ENCODE measurements around the gene FAM234B. TPM values are rescaled to one million over a fixed set of nuclear protein-coding genes. Genes with fewer than 3 reads are reported as not detected.

Gene FAM234B
- total RNA-seq, 6 donors from 2014 or later: 3.1 to 16.2 (median 8.8) TPM

DNA sequence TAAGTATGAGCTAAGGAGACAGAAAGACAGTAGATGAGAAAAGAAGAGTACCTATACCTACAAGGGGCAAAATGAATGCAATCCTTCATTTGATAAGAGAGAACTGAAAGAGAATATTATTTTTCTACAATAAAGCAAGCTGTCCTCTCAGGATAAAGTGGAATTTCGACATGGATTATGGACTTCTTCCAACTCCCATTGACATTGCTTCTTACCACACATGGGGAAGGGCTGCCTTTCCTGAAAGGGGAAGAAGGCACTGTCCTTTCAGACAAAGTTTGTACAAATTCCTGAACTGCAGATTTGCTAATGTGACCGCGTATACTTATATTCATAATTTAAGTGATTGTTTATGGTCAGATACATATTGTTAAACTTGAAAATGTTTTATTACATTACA, 39.8 kb upstream of the FAM234B start:
- no peak for DNase-seq
- TF ChIP-seq EP300 (IDR thresholded peaks at IDR 0.05) (no peak), POLR2A (IDR thresholded peaks at IDR 0.05) (no peak), POLR2AphosphoS5 (IDR thresholded peaks at IDR 0.05) (no peak)
- TF ChIP-seq, protein P1, sequence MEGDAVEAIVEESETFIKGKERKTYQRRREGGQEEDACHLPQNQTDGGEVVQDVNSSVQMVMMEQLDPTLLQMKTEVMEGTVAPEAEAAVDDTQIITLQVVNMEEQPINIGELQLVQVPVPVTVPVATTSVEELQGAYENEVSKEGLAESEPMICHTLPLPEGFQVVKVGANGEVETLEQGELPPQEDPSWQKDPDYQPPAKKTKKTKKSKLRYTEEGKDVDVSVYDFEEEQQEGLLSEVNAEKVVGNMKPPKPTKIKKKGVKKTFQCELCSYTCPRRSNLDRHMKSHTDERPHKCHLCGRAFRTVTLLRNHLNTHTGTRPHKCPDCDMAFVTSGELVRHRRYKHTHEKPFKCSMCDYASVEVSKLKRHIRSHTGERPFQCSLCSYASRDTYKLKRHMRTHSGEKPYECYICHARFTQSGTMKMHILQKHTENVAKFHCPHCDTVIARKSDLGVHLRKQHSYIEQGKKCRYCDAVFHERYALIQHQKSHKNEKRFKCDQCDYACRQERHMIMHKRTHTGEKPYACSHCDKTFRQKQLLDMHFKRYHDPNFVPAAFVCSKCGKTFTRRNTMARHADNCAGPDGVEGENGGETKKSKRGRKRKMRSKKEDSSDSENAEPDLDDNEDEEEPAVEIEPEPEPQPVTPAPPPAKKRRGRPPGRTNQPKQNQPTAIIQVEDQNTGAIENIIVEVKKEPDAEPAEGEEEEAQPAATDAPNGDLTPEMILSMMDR (IDR thresholded peaks at IDR 0.05): no peak

DNA sequence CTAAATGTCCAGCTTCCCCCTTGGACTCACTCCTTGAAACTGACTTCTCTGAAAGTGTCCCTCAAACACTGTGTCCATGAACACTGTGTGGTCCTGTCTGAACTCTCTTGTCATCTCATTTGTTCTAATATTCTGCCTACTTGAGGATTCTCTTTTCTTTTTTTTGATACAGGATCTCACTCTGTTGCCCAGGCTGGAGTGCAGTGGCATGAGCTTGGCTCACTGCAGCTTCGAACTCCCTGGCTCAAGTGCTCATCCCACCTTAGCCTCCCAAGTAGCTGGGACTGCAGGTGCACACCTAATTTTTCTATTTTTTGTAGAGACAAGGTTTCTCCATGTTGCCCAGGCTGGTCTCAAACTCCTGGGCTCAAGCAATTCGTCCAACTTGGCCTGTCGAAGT, 39.2 kb upstream of the FAM234B start:
- no peak overlapping the region for H3K4me3 ChIP-seq
- DNase-seq (no peak), ATAC-seq (ENCODE audit: low FRiP score in 2 of 2) (no peak)
- no peaks in the 10 kb centered on the region for H3K9me3 ChIP-seq
- no peaks in the 10 kb centered on the region for H3K27me3 ChIP-seq
- TF ChIP-seq, protein P1 (IDR thresholded peaks at IDR 0.05): no peak
- TF ChIP-seq EP300 (IDR thresholded peaks at IDR 0.05): no peak
- H3K36me3 ChIP-seq: no peaks in the 10 kb centered on the region
- H3K4me1 ChIP-seq: peaks cover 0 to 16% (median 11%) of the 10 kb centered on the region in 4 donors
- WGBS, 2 donors: 58 to 60% methylated on average over 3 of the region's 3 CpGs
- H3K27ac ChIP-seq: no peak overlapping the region

More for the DNA sequence above, 39.8 kb upstream of the FAM234B start:
- Histone ChIP-seq H3K27me3 (no peaks in the 10 kb centered on the region), H3K9me3 (no peaks in the 10 kb centered on the region), H3K27ac (no peak overlapping the region), H3K4me1 (peaks cover 1 to 21% (median 13%) of the 10 kb centered on the region in 4 donors), H3K4me3 (no peak overlapping the region), H3K36me3 (no peaks in the 10 kb centered on the region)
- WGBS, 2 donors: 53 to 66% methylated on average over 3 of the region's 3 CpGs
- ATAC-seq (ENCODE audit: low FRiP score in 2 of 2): no peak

DNA sequence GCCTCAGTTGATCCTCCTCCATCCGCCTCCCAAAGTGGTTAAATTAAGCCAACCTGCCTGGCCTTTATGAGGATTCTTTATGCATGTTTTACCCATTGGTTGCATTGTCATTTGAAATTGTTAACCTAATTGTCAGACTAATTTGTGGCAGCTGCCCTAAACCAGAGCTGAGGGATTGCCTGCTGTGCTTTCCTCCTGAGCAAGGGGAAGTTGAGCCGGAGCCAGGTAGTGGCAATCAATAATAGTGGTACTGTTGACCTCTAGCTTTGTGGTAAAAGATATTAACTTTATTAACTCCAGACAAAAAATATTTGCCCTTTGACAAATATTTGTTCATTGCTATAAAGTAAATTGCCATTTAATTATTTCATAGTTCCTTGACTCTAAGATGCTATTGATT, 38.5 kb upstream of the FAM234B start:
- DNase-seq (no peak), ATAC-seq (ENCODE audit: low FRiP score in 2 of 2) (no peak)
- Histone ChIP-seq H3K27me3 (no peaks in the 10 kb centered on the region), H3K27ac (no peak overlapping the region), H3K4me3 (no peak overlapping the region), H3K36me3 (no peaks in the 10 kb centered on the region), H3K4me1 (peaks cover 0 to 16% (median 10%) of the 10 kb centered on the region in 4 donors), H3K9me3 (no peaks in the 10 kb centered on the region)
- 100% methylated on average over 2 of the region's 2 CpGs for WGBS, 2 donors
- no peak for TF ChIP-seq POLR2AphosphoS5 (IDR thresholded peaks at IDR 0.05)
- TF ChIP-seq POLR2A (IDR thresholded peaks at IDR 0.05): no peak
- TF ChIP-seq EP300 (IDR thresholded peaks at IDR 0.05): no peak
- TF ChIP-seq, protein P1 (IDR thresholded peaks at IDR 0.05): no peak

DNA sequence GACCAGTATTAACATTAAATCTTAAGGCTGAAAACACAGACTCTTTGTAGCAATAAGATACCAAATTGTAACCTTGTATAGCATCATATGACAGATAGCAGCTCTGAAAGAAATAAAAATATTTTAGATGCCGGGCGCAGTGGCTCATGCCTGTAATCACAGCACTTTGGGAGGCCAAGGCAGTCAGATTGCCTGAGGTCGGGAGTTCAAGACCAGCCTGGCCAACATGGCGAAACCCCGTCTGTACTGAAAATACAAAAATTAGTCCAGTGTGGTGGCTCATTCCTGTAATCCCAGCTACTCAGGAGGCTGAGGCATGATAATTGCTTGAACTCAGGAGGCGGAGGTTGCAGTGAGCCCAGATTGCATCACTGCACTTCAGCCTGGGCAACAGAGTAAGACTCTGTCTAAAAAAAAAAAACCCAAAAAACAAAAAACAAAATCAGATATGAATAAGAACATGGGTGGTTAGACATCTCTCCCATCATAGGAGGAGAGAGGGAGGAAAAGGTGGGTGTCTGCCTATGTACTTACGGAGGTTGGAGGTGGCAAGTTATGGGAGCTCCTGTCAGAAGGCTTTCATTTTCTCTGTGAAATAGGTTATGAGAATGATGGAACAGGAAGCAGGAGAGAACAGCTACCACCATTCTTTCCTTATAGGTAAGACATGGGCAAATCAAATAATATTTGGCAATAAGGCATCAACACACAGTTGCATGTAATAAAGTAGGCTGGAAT, 36.5 kb upstream of the FAM234B start:
- H3K27ac ChIP-seq: no peak overlapping the region
- WGBS, 2 donors: 93% methylated on average over 7 of the region's 7 CpGs
- no peak overlapping the region for H3K4me3 ChIP-seq
- TF ChIP-seq, protein P1 (IDR thresholded peaks at IDR 0.05): no peak
- TF ChIP-seq EP300 (IDR thresholded peaks at IDR 0.05): no peak
- DNase-seq: no peak
- no peak for ATAC-seq (ENCODE audit: low FRiP score in 2 of 2)
- peaks cover 0 to 9% (median 0%) of the 10 kb centered on the region in 4 donors for H3K4me1 ChIP-seq
- H3K27me3 ChIP-seq: no peaks in the 10 kb centered on the region
- no peaks in the 10 kb centered on the region for H3K36me3 ChIP-seq
- H3K9me3 ChIP-seq: no peaks in the 10 kb centered on the region

Data from upper lobe of left lung (tissue), 6 donors.